ENCODE measurements around the gene SCG2.

The SCG2 gene

GRCh38 chr2:223601932-223602666, at the start of gene SCG2:
Gene SCG2 (minus strand): TSS chr2:223602361. CDS start chr2:223599282, 3,079 bp downstream.
- DNase-seq, result peak; percentile 38 to 61

- DNase-seq, result no peak
These were observed 47.7 kb upstream of the SCG2 start for GRCh38 chr2:223649554-223650533.

- DNase-seq, result no peak
These were observed 46.6 kb upstream of the SCG2 start for GRCh38 chr2:223648755-223649154.

GRCh38 chr2:223647258-223647952, 45.2 kb upstream of the SCG2 start:
- DNase-seq, result no peak

- DNase-seq, result no peak
These were observed 42.0 kb upstream of the SCG2 start for GRCh38 chr2:223644136-223644535.

- DNase-seq, result no peak
These were observed 41.1 kb upstream of the SCG2 start for GRCh38 chr2:223643309-223643708.

- no peak for DNase-seq
These were observed 40.3 kb upstream of the SCG2 start for GRCh38 chr2:223642506-223642905.

- DNase-seq, result no peak
These were observed 38.9 kb upstream of the SCG2 start for GRCh38 chr2:223641082-223641481.

GRCh38 chr2:223635080-223635479, 32.9 kb upstream of the SCG2 start:
- no peak for DNase-seq

GRCh38 chr2:223634238-223634637, 32.1 kb upstream of the SCG2 start:
- DNase-seq, result no peak

- no peak for DNase-seq
These were observed 31.5 kb upstream of the SCG2 start for GRCh38 chr2:223633656-223634055.

GRCh38 chr2:223632826-223633225, 30.7 kb upstream of the SCG2 start:
- DNase-seq, result no peak

GRCh38 chr2:223626716-223627115, 24.6 kb upstream of the SCG2 start:
- no peak for DNase-seq

- no peak for DNase-seq
These were observed 23.5 kb upstream of the SCG2 start for GRCh38 chr2:223625652-223626051.

GRCh38 chr2:223621901-223622300, 19.7 kb upstream of the SCG2 start:
- no peak for DNase-seq

- no peak for DNase-seq
These were observed 17.4 kb upstream of the SCG2 start for GRCh38 chr2:223619486-223620129.

GRCh38 chr2:223618172-223619035, 16.2 kb upstream of the SCG2 start:
- DNase-seq, result no peak

- no peak for DNase-seq
These were observed 12.4 kb upstream of the SCG2 start for GRCh38 chr2:223614534-223614933.

GRCh38 chr2:223613017-223613950, 11.1 kb upstream of the SCG2 start:
- peak; percentile 57 to 62 for DNase-seq

- no peak for DNase-seq
These were observed 10.3 kb upstream of the SCG2 start for GRCh38 chr2:223612501-223612900.

- no peak for DNase-seq
These were observed 8.9 kb upstream of the SCG2 start for GRCh38 chr2:223611061-223611460.
